ENCODE data around the gene IFRD2.

Gene IFRD2

GRCh38 chr3:50238549-50239026 lies 53.6 kb downstream of the IFRD2 start:
- Histone ChIP-seq H4K20me1 (peaks cover 50 to 74% (median 64%) of the 10 kb centered on the region in 11 experiments), H3K27me3 (no peaks in the 10 kb centered on the region), H3K4me3 (peak overlapping the region; percentile 85 to 100 (median 94)), H3K9me3 (replicated peaks in 1 of 11) (no peaks in the 10 kb centered on the region), H3K27ac (peak overlapping the region; percentile 83 to 99 (median 94); a peak in 21 of 22 replicates), H3K4me1 (peaks cover 67 to 76% (median 71%) of the 10 kb centered on the region in 10 experiments), H3K9ac (peak overlapping the region; percentile 92 to 99 (median 97)), H3K4me2 (peak overlapping the region; percentile 90 to 100 (median 97)), H3K36me3 (peaks cover 18 to 43% (median 34%) of the 10 kb centered on the region in 11 experiments; a peak in 20 of 22 replicates)
- TF ChIP-seq Cebpa-rat (IDR thresholded peaks at IDR 0.05): no peak

- Histone ChIP-seq H4K20me1 (peaks cover 50 to 68% (median 63%) of the 10 kb centered on the region in 11 experiments), H3K27ac (peak overlapping the region; percentile 83 to 99 (median 94)), H3K4me2 (peak overlapping the region; percentile 90 to 100 (median 97)), H3K27me3 (no peaks in the 10 kb centered on the region), H3K9me3 (replicated peaks in 1 of 11) (no peaks in the 10 kb centered on the region), H3K36me3 (peaks cover 16 to 41% (median 30%) of the 10 kb centered on the region in 11 experiments; a peak in 20 of 22 replicates), H3K4me1 (peaks cover 63 to 73% (median 69%) of the 10 kb centered on the region in 10 experiments), H3K4me3 (peak overlapping the region; percentile 85 to 100 (median 94)), H3K9ac (peak overlapping the region; percentile 92 to 99 (median 97))
- no peak for TF ChIP-seq Cebpa-rat (IDR thresholded peaks at IDR 0.05)
Measured at GRCh38 chr3:50237754-50238548, 54.3 kb downstream of the IFRD2 start.
